H9 (cell line): ENCODE measurements around the gene TMEM106A. TPM values are rescaled to one million over a fixed set of nuclear protein-coding genes. Genes with fewer than 3 reads are reported as not detected.

Source experiments
- DNase-seq: peaks from one replicate; pipeline ENCODE4 v3.0.0-alpha.2; 2017
- H2AFZ ChIP-seq: one replicate; pipeline ENCODE4 v1.6.1; 2013; ENCODE audit warnings: mild to moderate bottlenecking, low read length, control low read depth, moderate library complexity
- H2AK5ac ChIP-seq: 2 replicates; pipeline ENCODE4 v1.6.1; 2013; ENCODE audit warnings: low read length, control low read depth, mixed read lengths; ENCODE audit not compliant: insufficient read length
- H2BK120ac ChIP-seq: one replicate; pipeline ENCODE4 v1.6.1; 2013; ENCODE audit warnings: low read depth, mild to moderate bottlenecking, low read length, control low read depth, inconsistent platforms; ENCODE audit not compliant: poor library complexity, severe bottlenecking
- H2BK12ac ChIP-seq: 2 replicates; pipeline ENCODE4 v1.6.1; 2013; ENCODE audit warnings: low read length, control low read depth, mixed read lengths, low read depth; ENCODE audit not compliant: insufficient read length
- H2BK15ac ChIP-seq: 2 replicates; pipeline ENCODE4 v1.6.1; 2013; ENCODE audit warnings: low read depth, low read length, control low read depth
- H2BK20ac ChIP-seq: one replicate; pipeline ENCODE4 v1.6.1; 2013; ENCODE audit warnings: low read depth, mild to moderate bottlenecking, low read length, control low read depth, inconsistent platforms; ENCODE audit not compliant: poor library complexity, severe bottlenecking
- H2BK5ac ChIP-seq: 2 replicates; pipeline ENCODE4 v1.6.1; 2013; ENCODE audit warnings: low read length, control low read depth, mixed read lengths; ENCODE audit not compliant: insufficient read length
- H3K14ac ChIP-seq: 2 replicates; pipeline ENCODE4 v1.6.1; 2013; ENCODE audit warnings: low read length, control low read depth; ENCODE audit not compliant: insufficient read depth
- H3K18ac ChIP-seq: 2 replicates; pipeline ENCODE4 v1.6.1; 2013; ENCODE audit warnings: low read depth, mild to moderate bottlenecking, mixed read lengths, low read length, control low read depth; ENCODE audit not compliant: insufficient read length
- H3K23ac ChIP-seq: 2 replicates; pipeline ENCODE4 v1.6.1; 2013; ENCODE audit warnings: low read length, control low read depth, mixed read lengths, low read depth; ENCODE audit not compliant: insufficient read length
- H3K23me2 ChIP-seq: 2 replicates; pipeline ENCODE4 v1.6.1; 2013; ENCODE audit warnings: low read depth, mild to moderate bottlenecking, mixed read lengths, low read length, control low read depth; ENCODE audit not compliant: insufficient read length, poor library complexity, severe bottlenecking
- H3K27ac ChIP-seq: 2 replicates; pipeline ENCODE4 v1.5.1; 2013; ENCODE audit warnings: low read length, control low read depth, mixed read lengths, low read depth; ENCODE audit not compliant: insufficient read length
- H3K27me3 ChIP-seq: 2 replicates; pipeline ENCODE4 v1.6.1; 2013; ENCODE audit warnings: low read length, control low read depth, inconsistent platforms; ENCODE audit not compliant: insufficient read depth
- H3K4ac ChIP-seq: 2 replicates; pipeline ENCODE4 v1.6.1; 2013; ENCODE audit warnings: low read depth, mild to moderate bottlenecking, control low read depth, inconsistent platforms, low read length, moderate library complexity
- H3K4me1 ChIP-seq: 2 replicates; pipeline ENCODE4 v1.6.1; 2013; ENCODE audit warnings: low read length, control low read depth, inconsistent platforms; ENCODE audit not compliant: insufficient read depth
- H3K4me2 ChIP-seq: 2 replicates; pipeline ENCODE4 v1.6.1; 2013; ENCODE audit warnings: low read length, control low read depth, mixed read lengths; ENCODE audit not compliant: insufficient read length, insufficient read depth
- H3K56ac ChIP-seq: 2 replicates; pipeline ENCODE4 v1.6.1; 2013; ENCODE audit warnings: low read depth, mild to moderate bottlenecking, mixed read lengths, low read length, control low read depth; ENCODE audit not compliant: insufficient read length
- H3K79me1 ChIP-seq: 2 replicates; pipeline ENCODE4 v1.6.1; 2013; ENCODE audit warnings: low read depth, mild to moderate bottlenecking, moderate library complexity, low read length, control low read depth, inconsistent platforms; ENCODE audit not compliant: insufficient read depth, poor library complexity, severe bottlenecking
- H3K79me2 ChIP-seq: 2 replicates; pipeline ENCODE4 v1.6.1; 2013; ENCODE audit warnings: low read length, control low read depth, inconsistent platforms; ENCODE audit not compliant: insufficient read depth
- H3K9ac ChIP-seq: 2 replicates; pipeline ENCODE4 v1.6.1; 2013; ENCODE audit warnings: low read length, control low read depth, mixed read lengths; ENCODE audit not compliant: insufficient read length; ENCODE audit errors: extremely low read depth
- H3K9me3 ChIP-seq: one replicate; pipeline ENCODE4 v1.6.1; 2013; ENCODE audit warnings: low read depth, low read length, inconsistent platforms; ENCODE audit not compliant: control insufficient read depth
- H3T11ph ChIP-seq: one replicate; pipeline ENCODE4 v1.6.1; 2013; ENCODE audit warnings: mild to moderate bottlenecking, low read length, control low read depth, inconsistent platforms
- H4K20me1 ChIP-seq: one replicate; pipeline ENCODE4 v1.6.1; 2013; ENCODE audit not compliant: control insufficient read depth, insufficient read length, insufficient read depth
- H4K5ac ChIP-seq: 2 replicates; pipeline ENCODE4 v1.6.1; 2013; ENCODE audit warnings: low read depth, mild to moderate bottlenecking, mixed read lengths, low read length, control low read depth; ENCODE audit not compliant: insufficient read length
- H4K8ac ChIP-seq: replicated peaks from 2 replicates; pipeline ENCODE4 v1.6.1; 2013; ENCODE audit warnings: low read length, control low read depth, mixed read lengths, low read depth; ENCODE audit not compliant: insufficient read length
- H4K91ac ChIP-seq: 2 replicates; pipeline ENCODE4 v1.6.1; 2013; ENCODE audit warnings: low read depth, mild to moderate bottlenecking, moderate library complexity, mixed read lengths, low read length, control low read depth; ENCODE audit not compliant: insufficient read length
- H3K27ac Mint-ChIP-seq, 3 experiments: 2 replicates in 2 of 3; 3 replicates in 1 of 3; pipeline ENCODE4 v1.8.0; 2020 to 2021; ENCODE audit warnings: mixed read lengths in 3 of 3, mild to moderate bottlenecking in 1 of 3, moderate library complexity in 1 of 3
- H3K27me3 Mint-ChIP-seq: 2 replicates; pipeline ENCODE4 v1.8.0; 2021; ENCODE audit warnings: low read depth, mild to moderate bottlenecking, moderate library complexity, mixed read lengths
- H3K36me3 Mint-ChIP-seq, 3 experiments: 2 replicates in 2 of 3; 3 replicates in 1 of 3; pipeline ENCODE4 v1.8.0; 2020 to 2021; ENCODE audit warnings: low read depth in 3 of 3, mixed read lengths in 3 of 3; ENCODE audit not compliant: insufficient read depth in 1 of 3
- H3K4me1 Mint-ChIP-seq, 2 experiments: 2 replicates each; pipeline ENCODE4 v1.8.0; 2020; ENCODE audit warnings: mixed read lengths in 2 of 2
- H3K4me3 Mint-ChIP-seq, 2 experiments: 2 replicates in 1 of 2; 3 replicates in 1 of 2; pipeline ENCODE4 v1.8.0; 2020 to 2021; ENCODE audit warnings: mild to moderate bottlenecking in 2 of 2, mixed read lengths in 2 of 2, moderate library complexity in 1 of 2
- H3K9me3 Mint-ChIP-seq, 2 experiments: 2 replicates in 1 of 2; 3 replicates in 1 of 2; pipeline ENCODE4 v1.8.0; 2020; ENCODE audit warnings: mild to moderate bottlenecking in 2 of 2, mixed read lengths in 2 of 2, moderate library complexity in 1 of 2
- CTCF ChIP-seq: fragments of 200-600 bp; sonication (generic); conservative IDR thresholded peaks from 3 replicates; pipeline ENCODE4 v1.8.0; 2021; ENCODE audit warnings: antibody characterized with exemption, mild to moderate bottlenecking
- WGBS: extraction: QIAGEN DNeasy Blood & Tissue Kit; methylation state at CpG from one replicate; pipeline ENCODE4 v1.1.7; 2013; ENCODE audit warnings: missing lambda C conversion rate, low lambda C conversion rate, mixed read lengths; ENCODE audit not compliant: insufficient read length; ENCODE audit errors: extremely low coverage; 5-methylcytosine and 5-hydroxymethylcytosine counted together
- total RNA-seq: library from RNA; stranded (reverse); gene quantifications from 2 replicates; pipeline ENCODE4 v1.2.1, GENCODE V29; 2021

TMEM106A gene
- total RNA-seq, 1 experiment from 2014 or later = 3.7 TPM

- H3K27me3 ChIP-seq = no peaks in the 10 kb centered on the region
- H2BK20ac ChIP-seq = no peak overlapping the region
- H3K4ac ChIP-seq = no peak overlapping the region
- no peak overlapping the region for H3K27ac ChIP-seq
- no peaks in the 10 kb centered on the region for H4K20me1 ChIP-seq
- H3T11ph ChIP-seq = no peak overlapping the region
- no peak overlapping the region for H3K14ac ChIP-seq
- no peaks in the 10 kb centered on the region for H3K23me2 ChIP-seq
- no peak overlapping the region for H3K4me2 ChIP-seq
- no peak overlapping the region for H2BK12ac ChIP-seq
- no peaks in the 10 kb centered on the region for H3K79me2 ChIP-seq
- no peak overlapping the region for H2AK5ac ChIP-seq
- H2BK15ac ChIP-seq = no peak overlapping the region
- H3K23ac ChIP-seq = no peak overlapping the region
- H3K56ac ChIP-seq = no peak overlapping the region
- H3K9me3 Mint-ChIP-seq = no peaks in the 10 kb centered on the region
- no peak overlapping the region; a peak in 1 of 7 replicates for H3K27ac Mint-ChIP-seq
- H3K18ac ChIP-seq = no peak overlapping the region
- no peaks in the 10 kb centered on the region; the same call in 1 of the 2 replicates for H3K4me1 ChIP-seq
- H3K79me1 ChIP-seq = no peaks in the 10 kb centered on the region
- peaks cover 0 to 2% of the 10 kb centered on the region in 2 experiments; a peak in 1 of 4 replicates for H3K4me1 Mint-ChIP-seq
- H3K4me3 Mint-ChIP-seq = no peak overlapping the region
- DNase-seq = no peak
- no peak overlapping the region for H4K5ac ChIP-seq
- H2AFZ ChIP-seq = no peak overlapping the region
- no peak overlapping the region for H2BK120ac ChIP-seq
- WGBS = no CpG with 5 or more reads among the region's 2 CpGs
- no peak overlapping the region for H3K9ac ChIP-seq
- H4K91ac ChIP-seq = no peak overlapping the region
- no peak overlapping the region for H4K8ac ChIP-seq
- TF ChIP-seq CTCF = no peak
- no peaks in the 10 kb centered on the region for H3K9me3 ChIP-seq
- no peaks in the 10 kb centered on the region for H3K27me3 Mint-ChIP-seq
- H2BK5ac ChIP-seq = no peak overlapping the region
- peaks cover 1 to 12% (median 8%) of the 10 kb centered on the region in 3 experiments; a peak in 6 of 7 replicates for H3K36me3 Mint-ChIP-seq
These were observed 7.3 kb downstream of the TMEM106A start for GRCh38 chr17:43219001-43219400.
